Measurements from ENCODE around the gene RALGAPA2. TPM values are rescaled to one million over a fixed set of nuclear protein-coding genes. Genes with fewer than 3 reads are reported as not detected.
A peak's percentile ranks its signal among the peaks of the same experiment; 100 is the strongest.

The RALGAPA2 gene
- total and polyA plus RNA-seq, 2 experiments from 2014 or later = 1.3 to 2.6 TPM

GRCh38 chr20:20736303-20736702 is 23.9 kb upstream of the RALGAPA2 start:
- H3K79me2 ChIP-seq (ENCODE audit: insufficient read depth) = no peaks in the 10 kb centered on the region
- 45 to 48% methylated on average over 6 of the region's 6 CpGs for WGBS, 2 experiments (ENCODE audit: low coverage in 1 of 2, low lambda C conversion rate in 2 of 2, missing lambda C conversion rate in 2 of 2)

DNA sequence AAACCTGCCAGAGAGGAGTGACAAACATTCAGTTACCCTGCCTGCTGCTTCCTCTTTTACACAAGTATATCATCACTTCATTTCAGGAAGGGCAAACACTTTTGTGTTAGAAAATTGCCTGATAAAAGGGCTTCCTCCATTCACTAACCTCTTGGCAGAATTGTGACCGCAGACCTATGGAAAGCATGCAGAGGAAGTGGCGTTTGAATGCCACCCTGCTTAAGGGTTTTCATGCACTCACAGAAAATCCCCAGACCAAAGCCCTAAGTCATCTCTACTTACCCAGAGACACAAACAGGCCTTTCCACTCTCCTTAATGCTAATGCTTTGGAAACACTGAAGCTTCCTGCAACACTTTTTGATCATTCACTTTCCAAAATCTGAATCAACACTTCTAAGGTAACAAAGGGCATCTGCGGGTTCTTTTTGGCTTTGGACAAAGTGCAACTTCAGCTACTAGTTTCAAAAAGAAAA is 22.1 kb upstream of the RALGAPA2 start:
- no peak for TF ChIP-seq EZH2 (IDR thresholded peaks at IDR 0.05; ENCODE audit: insufficient read depth, poor library complexity, severe bottlenecking)
- no peak for TF ChIP-seq EZH2phosphoT487 (IDR thresholded peaks at IDR 0.05; ENCODE audit: insufficient read depth, low read depth)
- no peak for DNase-seq
- in situ Hi-C loops (cut with MboI) = no loop called here
- no peak overlapping the region for H3K4me2 ChIP-seq (ENCODE audit: unreplicated experiment)
- H3K4me3 ChIP-seq = no peak overlapping the region
- H3K9me2 ChIP-seq (ENCODE audit: insufficient read depth) = no peaks in the 10 kb centered on the region
- WGBS, 2 experiments (ENCODE audit: low coverage in 1 of 2, low lambda C conversion rate in 2 of 2, missing lambda C conversion rate in 2 of 2) = 44 to 65% methylated on average over 3 of the region's 3 CpGs
- H4K20me1 ChIP-seq (ENCODE audit: insufficient read depth) = no peaks in the 10 kb centered on the region
- no peaks in the 10 kb centered on the region for H3F3A ChIP-seq (ENCODE audit: insufficient read depth)
- no peaks in the 10 kb centered on the region for H3K9me3 ChIP-seq (ENCODE audit: low read depth)
- H3K36me3 ChIP-seq (ENCODE audit: low read depth) = no peaks in the 10 kb centered on the region
- H3K27ac ChIP-seq = no peak overlapping the region
- no peaks in the 10 kb centered on the region for H3K27me3 ChIP-seq (replicated peaks; ENCODE audit: insufficient read depth)
- no peak overlapping the region for H2AFZ ChIP-seq
- H3K4me1 ChIP-seq (ENCODE audit: insufficient read depth) = no peaks in the 10 kb centered on the region
- no peaks in the 10 kb centered on the region for H3K79me2 ChIP-seq (ENCODE audit: insufficient read depth)
- no peak overlapping the region for H3K9ac ChIP-seq

More at GRCh38 chr20:20736303-20736702, 23.9 kb upstream of the RALGAPA2 start:
- Histone ChIP-seq H3K4me2 (ENCODE audit: unreplicated experiment) (no peak overlapping the region), H3K36me3 (ENCODE audit: low read depth) (no peaks in the 10 kb centered on the region), H4K20me1 (ENCODE audit: insufficient read depth) (no peaks in the 10 kb centered on the region), H3K9ac (no peak overlapping the region), H3K27ac (no peak overlapping the region), H3K27me3 (replicated peaks; ENCODE audit: insufficient read depth) (no peaks in the 10 kb centered on the region), H3K9me3 (ENCODE audit: low read depth) (no peaks in the 10 kb centered on the region), H3K4me3 (no peak overlapping the region), H2AFZ (no peak overlapping the region), H3K4me1 (ENCODE audit: insufficient read depth) (no peaks in the 10 kb centered on the region), H3K9me2 (ENCODE audit: insufficient read depth) (no peaks in the 10 kb centered on the region), H3F3A (ENCODE audit: insufficient read depth) (no peaks in the 10 kb centered on the region)
- no peak for TF ChIP-seq EZH2 (IDR thresholded peaks at IDR 0.05; ENCODE audit: insufficient read depth, poor library complexity, severe bottlenecking)
- no peak for TF ChIP-seq EZH2phosphoT487 (IDR thresholded peaks at IDR 0.05; ENCODE audit: insufficient read depth, low read depth)
- in situ Hi-C loops (cut with MboI) = no loop called here
- no peak for DNase-seq

GRCh38 chr20:20733943-20734342 is 21.5 kb upstream of the RALGAPA2 start:
- H3K4me1 ChIP-seq (ENCODE audit: insufficient read depth) = no peaks in the 10 kb centered on the region
- TF ChIP-seq EZH2 (IDR thresholded peaks at IDR 0.05; ENCODE audit: insufficient read depth, poor library complexity, severe bottlenecking) = no peak
- TF ChIP-seq EZH2phosphoT487 (IDR thresholded peaks at IDR 0.05; ENCODE audit: insufficient read depth, low read depth) = no peak
- no peak overlapping the region for H3K4me3 ChIP-seq
- H3K27ac ChIP-seq = no peak overlapping the region
- no peaks in the 10 kb centered on the region for H3F3A ChIP-seq (ENCODE audit: insufficient read depth)
- H3K79me2 ChIP-seq (ENCODE audit: insufficient read depth) = no peaks in the 10 kb centered on the region
- in situ Hi-C loops (cut with MboI) = no loop called here
- H3K9me2 ChIP-seq (ENCODE audit: insufficient read depth) = no peaks in the 10 kb centered on the region
- DNase-seq = no peak
- no peak overlapping the region for H2AFZ ChIP-seq
- H4K20me1 ChIP-seq (ENCODE audit: insufficient read depth) = no peaks in the 10 kb centered on the region
- no peaks in the 10 kb centered on the region for H3K9me3 ChIP-seq (ENCODE audit: low read depth)
- no peak overlapping the region for H3K4me2 ChIP-seq (ENCODE audit: unreplicated experiment)
- no peaks in the 10 kb centered on the region for H3K36me3 ChIP-seq (ENCODE audit: low read depth)
- no peak overlapping the region for H3K9ac ChIP-seq
- WGBS, 2 experiments (ENCODE audit: low coverage in 1 of 2, low lambda C conversion rate in 2 of 2, missing lambda C conversion rate in 2 of 2) = 50 to 70% methylated on average over 1 of the region's 1 CpG
- H3K27me3 ChIP-seq (replicated peaks; ENCODE audit: insufficient read depth) = no peaks in the 10 kb centered on the region

DNA sequence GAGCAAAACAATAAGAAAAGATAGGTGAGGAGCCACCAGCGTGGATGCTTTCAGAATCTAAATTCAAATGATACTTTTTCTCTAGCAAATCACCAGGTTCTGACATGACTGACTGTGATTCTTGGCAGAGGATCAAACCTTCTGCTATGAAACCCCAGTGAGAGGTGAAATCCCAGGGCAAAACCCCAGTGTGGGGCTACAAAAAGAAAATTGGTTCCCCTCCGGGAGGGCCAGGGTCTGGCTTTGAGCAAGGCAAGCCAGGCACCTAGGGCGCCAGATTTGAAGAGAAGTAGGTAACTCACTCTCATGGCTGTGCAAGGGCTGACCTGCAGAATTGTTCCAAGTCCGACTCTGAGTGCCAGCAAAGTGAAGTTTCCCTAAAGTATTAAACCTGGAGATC is 20.2 kb upstream of the RALGAPA2 start:
- Histone ChIP-seq H3F3A (ENCODE audit: insufficient read depth) (no peaks in the 10 kb centered on the region), H3K9me3 (ENCODE audit: low read depth) (no peaks in the 10 kb centered on the region), H3K9me2 (ENCODE audit: insufficient read depth) (no peaks in the 10 kb centered on the region), H3K27me3 (replicated peaks; ENCODE audit: insufficient read depth) (no peaks in the 10 kb centered on the region), H2AFZ (no peak overlapping the region), H3K79me2 (ENCODE audit: insufficient read depth) (no peaks in the 10 kb centered on the region), H3K4me3 (no peak overlapping the region), H3K4me2 (ENCODE audit: unreplicated experiment) (no peak overlapping the region), H3K9ac (no peak overlapping the region), H3K27ac (no peak overlapping the region), H3K36me3 (ENCODE audit: low read depth) (no peaks in the 10 kb centered on the region), H4K20me1 (ENCODE audit: insufficient read depth) (no peaks in the 10 kb centered on the region), H3K4me1 (ENCODE audit: insufficient read depth) (no peaks in the 10 kb centered on the region)
- no peak for DNase-seq
- TF ChIP-seq EZH2 (IDR thresholded peaks at IDR 0.05; ENCODE audit: insufficient read depth, poor library complexity, severe bottlenecking) = no peak
- TF ChIP-seq EZH2phosphoT487 (IDR thresholded peaks at IDR 0.05; ENCODE audit: insufficient read depth, low read depth) = no peak
- in situ Hi-C loops (cut with MboI) = no loop called here
- 48 to 65% methylated on average over 4 of the region's 4 CpGs for WGBS, 2 experiments (ENCODE audit: low coverage in 1 of 2, low lambda C conversion rate in 2 of 2, missing lambda C conversion rate in 2 of 2)

GRCh38 chr20:20731945-20732296 is 19.5 kb upstream of the RALGAPA2 start:
- Histone ChIP-seq H2AFZ (no peak overlapping the region), H3K27ac (no peak overlapping the region), H3K79me2 (ENCODE audit: insufficient read depth) (no peaks in the 10 kb centered on the region), H3F3A (ENCODE audit: insufficient read depth) (no peaks in the 10 kb centered on the region), H3K9me2 (ENCODE audit: insufficient read depth) (no peaks in the 10 kb centered on the region), H4K20me1 (ENCODE audit: insufficient read depth) (no peaks in the 10 kb centered on the region), H3K4me2 (ENCODE audit: unreplicated experiment) (no peak overlapping the region), H3K4me1 (ENCODE audit: insufficient read depth) (no peaks in the 10 kb centered on the region), H3K9ac (no peak overlapping the region), H3K4me3 (no peak overlapping the region), H3K9me3 (ENCODE audit: low read depth) (no peaks in the 10 kb centered on the region), H3K36me3 (ENCODE audit: low read depth) (no peaks in the 10 kb centered on the region), H3K27me3 (replicated peaks; ENCODE audit: insufficient read depth) (no peaks in the 10 kb centered on the region)
- in situ Hi-C loops (cut with MboI) = no loop called here
- peak; percentile 4 for DNase-seq
- WGBS, 2 experiments (ENCODE audit: low coverage in 1 of 2, low lambda C conversion rate in 2 of 2, missing lambda C conversion rate in 2 of 2) = 64 to 85% methylated on average over 2 of the region's 2 CpGs
- TF ChIP-seq EZH2phosphoT487 (IDR thresholded peaks at IDR 0.05; ENCODE audit: insufficient read depth, low read depth) = no peak
- no peak for TF ChIP-seq EZH2 (IDR thresholded peaks at IDR 0.05; ENCODE audit: insufficient read depth, poor library complexity, severe bottlenecking)

Measured in GM23248 (cell line).